AG09319 (cell line): ENCODE results near the gene AKAP12.

Experiments
- DNase-seq: peaks from one replicate; pipeline ENCODE4 v3.0.0-alpha.2; 2010; ENCODE audit warnings: low read depth; ENCODE audit errors: extremely low read depth
- CTCF ChIP-seq: IDR thresholded peaks from 2 replicates; pipeline ENCODE4 v1.5.1; 2011; ENCODE audit warnings: low read depth, mild to moderate bottlenecking, inconsistent platforms, low read length, moderate library complexity

The AKAP12 gene

GRCh38 chr6:151279891-151280290 is 40.1 kb downstream of the AKAP12 start:
- TF ChIP-seq CTCF = no peak
- DNase-seq = no peak

GRCh38 chr6:151280859-151281258 is 41.1 kb downstream of the AKAP12 start:
- DNase-seq = no peak
- no peak for TF ChIP-seq CTCF

GRCh38 chr6:151284012-151284411 is 44.2 kb downstream of the AKAP12 start:
- DNase-seq = no peak
- no peak for TF ChIP-seq CTCF

GRCh38 chr6:151284548-151285017 is 44.8 kb downstream of the AKAP12 start:
- TF ChIP-seq CTCF = no peak
- no peak for DNase-seq

GRCh38 chr6:151285122-151285521 is 45.4 kb downstream of the AKAP12 start:
- no peak for DNase-seq
- no peak for TF ChIP-seq CTCF

GRCh38 chr6:151286214-151286613 is 46.4 kb downstream of the AKAP12 start:
- no peak for DNase-seq
- no peak for TF ChIP-seq CTCF

- no peak for TF ChIP-seq CTCF
- no peak for DNase-seq
Observed at GRCh38 chr6:151288712-151289398, 49.1 kb downstream of the AKAP12 start.
